Omental fat pad (tissue), 4 donors: ENCODE results near the gene RCC2. TPM values are rescaled to one million over a fixed set of nuclear protein-coding genes. Genes with fewer than 3 reads are reported as not detected.

ENCODE experiments used
- ATAC-seq: fragments of 150-250 bp; one replicate; pipeline ENCODE4 v1.9.1; 2016; ENCODE audit warnings: mild to moderate bottlenecking, moderate library complexity; ENCODE audit not compliant: low FRiP score
- DNase-seq: peaks from one replicate; pipeline ENCODE4 v3.0.0-alpha.2; 2019; ENCODE audit warnings: low spot score
- CTCF ChIP-seq, 3 donors: fragments of 450-650 bp; IDR thresholded peaks; one replicate each; pipeline ENCODE4 v1.5.1; 2016 to 2017; ENCODE audit warnings: antibody characterized with exemption in 3 of 3, mild to moderate bottlenecking in 3 of 3, moderate library complexity in 2 of 3
- total RNA-seq, 4 donors: library from RNA; depleted of rRNA; stranded (reverse); fragments of >200 nt; gene quantifications; one replicate each; pipeline ENCODE4 v1.1.0, GENCODE V29; 2016

Gene RCC2
- total RNA-seq, 4 donors from 2014 or later, result 20.9 to 44.4 (median 26.6) TPM

GRCh38 chr1:17436380-17437174, 2.9 kb downstream of the RCC2 start:
- DNase-seq (no peak), ATAC-seq (no peak)
- no peak for TF ChIP-seq CTCF (IDR thresholded peaks at IDR 0.05)

- DNase-seq, result no peak
- no peak for ATAC-seq
- TF ChIP-seq CTCF (IDR thresholded peaks at IDR 0.05), result no peak
These were observed 4.9 kb downstream of the RCC2 start for GRCh38 chr1:17434601-17435000.

- no peak for ATAC-seq
- TF ChIP-seq CTCF (IDR thresholded peaks at IDR 0.05), result no peak
These were observed 5.5 kb downstream of the RCC2 start for GRCh38 chr1:17434016-17434415.

GRCh38 chr1:17433261-17433660, 6.2 kb downstream of the RCC2 start:
- ATAC-seq (no peak), DNase-seq (no peak)
- TF ChIP-seq CTCF (IDR thresholded peaks at IDR 0.05), result no peak

More at GRCh38 chr1:17434016-17434415, 5.5 kb downstream of the RCC2 start:
- DNase-seq, result no peak

GRCh38 chr1:17432412-17432811, 7.1 kb downstream of the RCC2 start:
- DNase-seq (no peak), ATAC-seq (no peak)
- TF ChIP-seq CTCF (IDR thresholded peaks at IDR 0.05), result no peak

- DNase-seq, result no peak
- no peak for ATAC-seq
- TF ChIP-seq CTCF (IDR thresholded peaks at IDR 0.05), result no peak
These were observed 10.3 kb downstream of the RCC2 start for GRCh38 chr1:17429183-17429582.
